Omental fat pad (tissue), 4 donors: Measurements from ENCODE around the gene NUDT16L1. TPM values are rescaled to one million over a fixed set of nuclear protein-coding genes. Genes with fewer than 3 reads are reported as not detected.

ENCODE experiments used
- ATAC-seq: fragments of 150-250 bp; one replicate; pipeline ENCODE4 v1.9.1; 2016; ENCODE audit warnings: mild to moderate bottlenecking, moderate library complexity; ENCODE audit not compliant: low FRiP score
- DNase-seq: peaks from one replicate; pipeline ENCODE4 v3.0.0-alpha.2; 2019; ENCODE audit warnings: low spot score
- total RNA-seq, 4 donors: library from RNA; depleted of rRNA; stranded (reverse); fragments of >200 nt; gene quantifications; one replicate each; pipeline ENCODE4 v1.1.0, GENCODE V29; 2016
- TF ChIP-seq, protein P1 (sequence below), 3 donors: fragments of 450-650 bp; IDR thresholded peaks; one replicate each; pipeline ENCODE4 v1.5.1; 2016 to 2017; ENCODE audit warnings: antibody characterized with exemption in 3 of 3, mild to moderate bottlenecking in 3 of 3, moderate library complexity in 2 of 3

NUDT16L1 gene
- total RNA-seq, 4 donors from 2014 or later, result 12.4 to 26.8 (median 20.9) TPM

DNA sequence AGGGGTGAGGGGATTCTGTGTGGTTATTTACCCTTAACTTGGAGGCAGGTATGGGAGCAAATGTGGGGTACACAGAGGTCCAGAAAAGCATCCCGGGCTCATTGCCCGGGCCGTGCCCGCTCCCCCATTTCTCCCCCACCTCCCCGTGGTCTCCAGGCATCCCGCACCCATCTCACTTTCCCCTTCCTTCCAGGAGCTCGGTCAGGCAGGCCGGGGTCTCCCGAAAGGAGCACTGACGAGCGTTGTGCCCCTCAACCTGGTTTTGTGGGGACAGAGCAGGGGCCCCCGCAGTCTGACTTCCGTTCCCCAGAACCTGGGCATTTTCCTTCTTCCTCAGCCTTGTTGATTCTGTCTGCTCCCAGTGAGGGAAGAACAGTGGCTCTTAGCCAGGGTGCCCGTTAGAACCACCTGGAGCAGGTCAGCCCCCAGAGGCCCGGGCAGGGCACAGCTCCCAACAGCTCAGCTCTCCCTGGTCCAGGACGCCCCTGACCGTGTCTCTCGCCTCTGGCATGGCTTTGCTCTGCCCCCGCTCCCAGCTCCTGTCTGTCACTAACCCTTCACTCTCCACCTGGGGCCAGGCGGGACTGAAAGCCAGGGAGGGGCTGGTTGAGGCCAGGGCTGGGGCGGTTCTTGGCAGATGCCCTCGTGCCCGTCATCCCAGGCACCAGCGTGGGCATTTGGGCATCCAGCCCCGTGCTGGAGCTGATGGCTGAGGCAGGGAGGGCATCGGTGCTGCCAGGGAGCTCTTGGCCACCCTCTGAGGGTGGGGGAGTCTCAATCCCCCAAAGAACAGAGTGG, 12.5 kb upstream of the NUDT16L1 start:
- ATAC-seq, result no peak
- DNase-seq, result no peak
- TF ChIP-seq, protein P1, sequence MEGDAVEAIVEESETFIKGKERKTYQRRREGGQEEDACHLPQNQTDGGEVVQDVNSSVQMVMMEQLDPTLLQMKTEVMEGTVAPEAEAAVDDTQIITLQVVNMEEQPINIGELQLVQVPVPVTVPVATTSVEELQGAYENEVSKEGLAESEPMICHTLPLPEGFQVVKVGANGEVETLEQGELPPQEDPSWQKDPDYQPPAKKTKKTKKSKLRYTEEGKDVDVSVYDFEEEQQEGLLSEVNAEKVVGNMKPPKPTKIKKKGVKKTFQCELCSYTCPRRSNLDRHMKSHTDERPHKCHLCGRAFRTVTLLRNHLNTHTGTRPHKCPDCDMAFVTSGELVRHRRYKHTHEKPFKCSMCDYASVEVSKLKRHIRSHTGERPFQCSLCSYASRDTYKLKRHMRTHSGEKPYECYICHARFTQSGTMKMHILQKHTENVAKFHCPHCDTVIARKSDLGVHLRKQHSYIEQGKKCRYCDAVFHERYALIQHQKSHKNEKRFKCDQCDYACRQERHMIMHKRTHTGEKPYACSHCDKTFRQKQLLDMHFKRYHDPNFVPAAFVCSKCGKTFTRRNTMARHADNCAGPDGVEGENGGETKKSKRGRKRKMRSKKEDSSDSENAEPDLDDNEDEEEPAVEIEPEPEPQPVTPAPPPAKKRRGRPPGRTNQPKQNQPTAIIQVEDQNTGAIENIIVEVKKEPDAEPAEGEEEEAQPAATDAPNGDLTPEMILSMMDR (IDR thresholded peaks at IDR 0.05), result no peak

DNA sequence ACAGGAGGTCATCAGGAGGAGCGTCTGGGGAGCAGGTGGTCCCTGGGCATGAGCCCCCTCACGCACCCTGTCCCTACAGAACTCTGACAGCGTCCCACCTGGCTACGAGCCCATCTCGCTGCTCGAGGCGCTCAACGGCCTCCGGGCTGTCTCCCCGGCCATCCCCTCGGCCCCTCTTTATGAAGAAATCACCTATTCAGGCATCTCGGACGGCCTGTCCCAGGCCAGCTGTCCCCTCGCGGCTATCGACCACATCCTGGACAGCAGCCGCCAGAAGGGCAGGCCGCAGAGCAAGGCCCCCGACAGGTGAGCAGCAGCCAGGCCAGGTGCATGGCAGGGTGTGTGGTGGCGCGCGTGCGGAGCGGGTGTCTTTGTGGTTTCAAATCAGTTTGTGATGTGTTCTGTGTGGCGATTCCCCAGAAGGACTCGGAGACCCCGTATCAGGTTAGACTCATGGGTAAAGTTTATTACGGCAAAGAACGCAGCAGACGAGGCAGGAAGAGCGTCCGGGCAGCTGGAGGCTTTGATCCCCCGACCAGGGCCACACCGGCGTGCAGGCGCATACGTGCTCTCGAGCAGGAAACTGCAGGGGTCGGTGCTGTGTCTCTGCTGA, 11.8 kb upstream of the NUDT16L1 start:
- DNase-seq, result no peak
- TF ChIP-seq, protein P1 (IDR thresholded peaks at IDR 0.05), result no peak
- ATAC-seq, result no peak

DNA sequence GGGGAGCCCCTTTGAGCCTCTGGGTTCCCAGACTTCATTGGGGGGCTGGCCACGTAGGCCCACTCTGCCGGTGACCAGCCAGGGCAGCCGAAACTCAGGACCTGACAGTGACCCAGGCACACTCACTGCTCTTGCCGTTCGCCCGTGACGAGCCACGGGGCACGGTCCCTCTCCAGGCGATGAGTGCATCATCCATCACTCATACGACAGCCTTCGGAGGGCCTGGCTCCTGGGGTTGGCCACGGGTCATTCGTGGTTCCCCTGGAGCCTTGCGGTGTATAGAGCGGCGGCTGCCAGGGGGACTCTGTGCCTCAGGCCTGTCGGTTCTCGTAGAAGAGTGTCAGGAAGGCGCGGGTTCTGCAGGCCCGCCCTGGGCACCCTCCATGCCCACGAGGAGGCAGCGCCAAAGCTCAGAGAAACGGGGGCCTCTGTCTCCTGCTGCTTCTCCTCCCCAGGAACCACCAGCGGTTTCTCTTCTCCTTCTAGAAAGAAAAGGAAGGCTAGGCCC, 11.2 kb upstream of the NUDT16L1 start:
- no peak for DNase-seq
- TF ChIP-seq, protein P1 (IDR thresholded peaks at IDR 0.05), result no peak
- no peak for ATAC-seq

DNA sequence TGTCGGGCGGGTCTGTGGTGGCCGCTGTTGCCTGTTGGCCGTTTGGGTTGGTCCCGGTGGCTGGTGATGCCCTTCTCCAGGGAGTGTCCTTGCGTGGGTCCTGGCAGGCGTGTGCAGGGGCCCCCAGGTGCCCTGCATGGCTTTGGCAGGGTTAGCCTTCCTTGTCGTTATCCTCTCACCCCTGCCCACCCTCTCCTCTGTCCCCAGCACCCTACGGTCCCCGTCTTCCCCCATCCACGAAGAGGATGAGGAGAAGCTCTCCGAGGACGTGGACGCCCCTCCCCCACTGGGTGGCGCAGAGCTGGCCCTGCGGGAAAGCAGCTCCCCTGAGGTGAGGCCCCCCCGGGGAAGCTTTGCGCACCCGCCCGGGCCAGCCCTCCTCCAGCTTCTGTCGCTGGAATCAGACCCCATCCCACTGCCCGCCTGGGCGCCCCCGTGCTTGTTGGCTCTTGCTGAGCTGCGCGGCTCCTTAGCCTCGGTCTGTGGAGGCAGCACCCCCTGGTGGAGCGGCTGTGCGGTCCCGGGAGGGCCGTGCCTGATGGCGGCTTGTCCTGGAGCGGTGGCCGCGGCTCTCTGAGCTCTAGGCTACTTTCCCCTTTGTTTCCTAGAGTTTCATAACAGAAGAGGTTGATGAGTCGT, 10.6 kb upstream of the NUDT16L1 start:
- DNase-seq, result no peak
- no peak for ATAC-seq
- TF ChIP-seq, protein P1 (IDR thresholded peaks at IDR 0.05), result no peak

DNA sequence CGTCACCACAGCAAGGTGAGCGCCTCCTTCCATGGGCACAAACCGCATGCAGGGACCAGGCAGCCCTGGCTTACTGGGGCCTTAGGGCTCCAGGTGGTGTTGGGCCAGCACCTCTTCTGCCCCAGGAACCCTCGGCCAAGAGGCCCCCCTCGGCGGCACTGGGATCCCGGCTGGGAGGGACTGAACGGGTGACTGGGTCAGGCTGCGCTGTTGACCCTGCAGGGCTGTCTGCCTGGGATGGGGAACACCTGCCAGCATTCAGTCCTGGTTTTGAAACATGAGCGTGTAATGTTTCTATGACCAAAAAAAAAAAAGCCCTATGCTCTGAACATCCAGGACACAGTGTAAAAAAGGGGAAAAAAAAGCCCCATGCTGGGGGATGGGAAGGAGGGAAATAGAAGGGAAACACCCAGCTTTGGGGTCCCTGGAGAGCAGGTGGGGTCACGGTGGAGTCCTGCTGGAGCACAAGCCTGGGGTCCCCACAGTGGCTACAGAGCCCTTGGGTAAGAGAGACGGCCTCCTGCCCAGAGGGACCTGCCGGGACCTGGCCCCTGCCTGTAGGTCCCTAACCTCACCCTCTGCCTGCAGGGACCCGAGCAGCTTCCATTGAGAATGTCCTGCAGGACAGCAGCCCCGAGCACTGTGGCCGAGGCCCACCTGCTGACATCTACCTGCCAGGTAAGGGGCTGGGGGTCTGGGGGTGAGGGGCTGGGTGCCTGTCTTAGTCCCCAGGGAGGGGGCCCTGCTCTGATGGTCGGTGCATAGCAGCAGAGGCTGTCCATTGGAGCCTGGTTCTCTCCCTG, 9.9 kb upstream of the NUDT16L1 start:
- TF ChIP-seq, protein P1 (IDR thresholded peaks at IDR 0.05), result no peak
- ATAC-seq (no peak), DNase-seq (no peak)

DNA sequence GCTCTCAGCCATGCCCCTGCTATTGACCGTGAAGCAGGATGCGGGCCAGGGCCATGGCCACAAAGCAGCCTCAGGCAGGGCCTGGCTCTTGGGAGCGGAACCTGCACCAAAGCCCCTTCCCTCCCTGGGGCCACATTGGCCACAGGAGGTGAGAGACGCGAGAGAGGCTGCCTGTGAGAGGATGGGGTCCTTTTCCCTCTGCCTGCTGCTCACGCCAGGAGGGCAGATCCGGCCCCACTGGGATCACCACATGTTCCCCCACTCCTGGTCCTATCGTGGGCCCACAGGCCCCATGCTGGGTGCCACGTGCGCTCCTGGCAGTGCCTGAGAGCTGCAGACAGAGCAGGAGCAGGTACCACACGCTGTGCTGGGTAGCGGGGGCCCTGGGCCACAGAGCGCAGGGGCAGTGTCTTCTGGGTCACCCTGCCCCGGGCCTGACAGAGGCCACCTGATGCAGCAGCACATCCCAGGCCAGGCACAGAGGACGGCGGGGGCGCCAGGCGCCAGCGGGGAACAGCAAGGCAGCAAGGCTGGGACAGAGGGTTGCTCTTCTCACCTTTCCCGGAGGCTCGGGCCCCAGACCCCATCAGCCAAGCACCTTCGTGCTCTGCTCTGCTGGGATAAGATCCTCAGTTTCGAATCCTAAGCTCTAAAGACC, 9.2 kb upstream of the NUDT16L1 start:
- no peak for ATAC-seq
- TF ChIP-seq, protein P1 (IDR thresholded peaks at IDR 0.05), result no peak

More for the DNA sequence above, 9.2 kb upstream of the NUDT16L1 start:
- no peak for DNase-seq
